Activated T-helper 1 cell treated with anti-CD3 and anti-CD28 coated beads, Interleukin-12 subunit alpha, Interleukin-12 subunit beta, Interleukin-2, Interleukin-4 antibody, amounts not matched to agents 30 ng/mL and 10 ng/mL and 1 ng/mL, durations not matched to agents 14 hours and 24 hours and 36 hours (primary cell): ENCODE measurements around the gene ARMC9. TPM values are rescaled to one million over a fixed set of nuclear protein-coding genes. Genes with fewer than 3 reads are reported as not detected.
"Not testable (repeated sequence)": the region's sequence is repeated elsewhere in the genome, so short reads cannot be mapped to it uniquely, and the experiment has no call there.

Experiments used
- DNase-seq: peaks from one replicate; pipeline ENCODE4 v3.0.0; 2021; ENCODE audit warnings: low spot score
- H3K27ac Mint-ChIP-seq: one replicate; pipeline ENCODE4 v1.8.0; 2021; ENCODE audit warnings: mild to moderate bottlenecking, mixed read lengths
- H3K27me3 Mint-ChIP-seq: one replicate; pipeline ENCODE4 v1.8.0; 2022; ENCODE audit warnings: mild to moderate bottlenecking, moderate library complexity, mixed read lengths; ENCODE audit not compliant: insufficient read depth
- H3K36me3 Mint-ChIP-seq: one replicate; pipeline ENCODE4 v1.8.0; 2021; ENCODE audit warnings: low read depth, mixed read lengths
- H3K4me1 Mint-ChIP-seq: one replicate; pipeline ENCODE4 v1.8.0; 2021; ENCODE audit warnings: low read depth, mixed read lengths
- H3K4me3 Mint-ChIP-seq: one replicate; pipeline ENCODE4 v1.8.0; 2021; ENCODE audit warnings: mild to moderate bottlenecking, moderate library complexity, mixed read lengths
- H3K9me3 Mint-ChIP-seq: one replicate; pipeline ENCODE4 v1.8.0; 2021; ENCODE audit warnings: mixed read lengths
- intact Hi-C: fragments of 100-400 bp; cut with micrococcal nuclease; formaldehyde crosslinking; loops from one replicate; pipeline ENCODE4 v1.15.1; 2024
- total RNA-seq: library from RNA; stranded (reverse); gene quantifications from 2 replicates; pipeline ENCODE4 v1.2.3, GENCODE V29; 2022

Gene ARMC9
- total RNA-seq, 1 donor from 2014 or later, result 3.8 TPM

DNA sequence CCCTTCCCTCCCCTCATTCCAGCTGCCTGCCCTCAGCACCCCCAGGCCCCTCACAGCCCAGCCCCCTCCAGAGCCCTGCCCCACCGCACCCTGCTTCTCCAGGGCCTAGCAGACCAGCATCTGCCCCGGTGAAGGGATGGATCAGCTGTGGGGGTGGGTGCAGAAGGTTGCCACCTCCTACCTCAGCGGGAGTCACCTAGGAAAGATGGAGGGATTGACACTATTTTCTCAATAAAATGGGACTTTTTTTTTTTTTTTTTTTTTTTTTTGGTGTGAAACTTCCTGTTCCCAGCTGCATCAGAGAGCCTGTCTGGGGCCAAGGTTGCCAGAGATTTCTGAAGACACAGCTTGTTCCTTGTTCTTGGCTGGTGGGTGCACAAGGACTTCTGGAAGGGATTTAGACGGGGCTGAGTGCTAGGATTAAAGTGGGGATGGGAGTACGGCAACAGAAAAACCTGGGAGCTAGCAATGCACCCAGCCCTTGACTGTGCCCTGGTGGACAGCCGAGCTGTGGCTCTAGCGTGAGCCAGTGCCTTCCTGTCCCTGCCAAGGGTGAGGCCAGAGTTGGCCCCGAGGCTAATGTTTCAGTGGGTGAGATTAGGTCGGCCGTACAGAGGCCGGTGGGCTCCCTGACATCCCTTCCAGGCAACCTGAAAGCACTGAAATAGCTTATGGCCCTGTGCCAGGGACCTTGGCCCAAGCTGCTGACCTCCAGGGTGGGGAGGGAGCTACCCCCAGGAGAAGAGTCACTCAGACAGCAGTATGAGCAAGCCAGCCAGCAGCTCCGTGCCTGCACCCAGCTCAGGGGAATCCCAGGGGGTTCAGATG lies 201.6 kb downstream of the ARMC9 start:
- Mint-ChIP-seq H3K36me3 (no peaks in the 10 kb centered on the region), H3K9me3 (no peaks in the 10 kb centered on the region), H3K27me3 (peaks cover 21% of the 10 kb centered on the region), H3K4me1 (peaks cover 1% of the 10 kb centered on the region), H3K4me3 (no peak overlapping the region), H3K27ac (no peak overlapping the region)
- DNase-seq, result no peak
- intact Hi-C loops, result no loop called here

DNA sequence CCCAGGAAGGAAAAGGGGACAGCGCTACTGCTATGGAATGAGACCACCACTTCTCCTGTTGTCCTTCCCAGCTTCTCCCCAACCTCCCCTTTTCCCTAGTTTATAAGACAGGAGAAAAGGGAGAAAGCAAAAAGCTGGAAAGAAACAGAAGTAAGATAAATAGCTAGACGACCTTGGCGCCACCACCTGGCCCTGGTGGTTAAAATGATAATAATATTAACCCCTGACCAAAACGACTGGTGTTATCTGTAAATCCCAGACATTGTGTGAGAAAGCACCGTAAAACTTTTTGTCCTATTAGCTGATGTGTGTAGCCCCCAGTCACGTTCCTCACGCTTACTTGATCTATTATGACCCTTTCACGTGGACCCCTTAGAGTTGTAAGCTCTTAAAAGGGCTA lies 202.2 kb downstream of the ARMC9 start:
- H3K36me3 Mint-ChIP-seq, intact Hi-C loops, H3K4me1 Mint-ChIP-seq, H3K4me3 Mint-ChIP-seq, DNase-seq, H3K9me3 Mint-ChIP-seq, H3K27ac Mint-ChIP-seq: not testable (repeated sequence)
- peaks cover 20% of the 10 kb centered on the region for H3K27me3 Mint-ChIP-seq

GRCh38 chr2:231401101-231401500 lies 202.7 kb downstream of the ARMC9 start:
- DNase-seq, H3K36me3 Mint-ChIP-seq, H3K9me3 Mint-ChIP-seq, H3K4me3 Mint-ChIP-seq, intact Hi-C loops, H3K27ac Mint-ChIP-seq: not testable (repeated sequence)
- Mint-ChIP-seq H3K27me3 (peaks cover 20% of the 10 kb centered on the region), H3K4me1 (peaks cover 12% of the 10 kb centered on the region)

- Mint-ChIP-seq H3K27me3 (peaks cover 11% of the 10 kb centered on the region), H3K4me1 (peaks cover 23% of the 10 kb centered on the region)
- not testable (repeated sequence) for H3K27ac Mint-ChIP-seq, H3K4me3 Mint-ChIP-seq, H3K9me3 Mint-ChIP-seq, DNase-seq, H3K36me3 Mint-ChIP-seq
- intact Hi-C loops, result loop anchor here (2.0 kb wide), 1 partner anchor 107 kb away; no protein-coding TSS in a partner anchor
Measured at GRCh38 chr2:231403421-231404182, 205.2 kb downstream of the ARMC9 start.

DNA sequence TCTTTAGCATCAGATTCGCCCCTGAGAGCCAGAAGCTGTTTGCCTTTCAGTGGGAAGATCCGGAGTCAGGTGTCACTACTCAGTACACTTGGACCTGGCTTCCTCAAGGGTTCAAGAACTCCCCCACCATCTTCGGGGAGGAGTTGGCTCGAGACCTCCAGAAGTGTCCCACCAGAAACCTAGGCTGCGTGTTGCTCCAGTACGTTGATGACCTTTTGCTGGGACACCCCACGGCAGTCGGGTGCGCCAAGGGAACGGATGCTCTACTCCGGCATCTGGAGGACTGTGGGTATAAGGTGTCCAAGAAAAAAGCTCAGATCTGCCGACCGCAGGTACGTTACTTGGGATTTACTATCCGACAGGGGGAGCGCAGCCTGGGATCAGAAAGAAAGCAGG lies 205.8 kb downstream of the ARMC9 start:
- H3K36me3 Mint-ChIP-seq, H3K27ac Mint-ChIP-seq, H3K4me3 Mint-ChIP-seq, H3K9me3 Mint-ChIP-seq, DNase-seq: not testable (repeated sequence)
- peaks cover 11% of the 10 kb centered on the region for H3K27me3 Mint-ChIP-seq
- intact Hi-C loops, result loop anchor here (2.0 kb wide), 1 partner anchor 107 kb away; no protein-coding TSS in a partner anchor
- peaks cover 23% of the 10 kb centered on the region for H3K4me1 Mint-ChIP-seq

DNA sequence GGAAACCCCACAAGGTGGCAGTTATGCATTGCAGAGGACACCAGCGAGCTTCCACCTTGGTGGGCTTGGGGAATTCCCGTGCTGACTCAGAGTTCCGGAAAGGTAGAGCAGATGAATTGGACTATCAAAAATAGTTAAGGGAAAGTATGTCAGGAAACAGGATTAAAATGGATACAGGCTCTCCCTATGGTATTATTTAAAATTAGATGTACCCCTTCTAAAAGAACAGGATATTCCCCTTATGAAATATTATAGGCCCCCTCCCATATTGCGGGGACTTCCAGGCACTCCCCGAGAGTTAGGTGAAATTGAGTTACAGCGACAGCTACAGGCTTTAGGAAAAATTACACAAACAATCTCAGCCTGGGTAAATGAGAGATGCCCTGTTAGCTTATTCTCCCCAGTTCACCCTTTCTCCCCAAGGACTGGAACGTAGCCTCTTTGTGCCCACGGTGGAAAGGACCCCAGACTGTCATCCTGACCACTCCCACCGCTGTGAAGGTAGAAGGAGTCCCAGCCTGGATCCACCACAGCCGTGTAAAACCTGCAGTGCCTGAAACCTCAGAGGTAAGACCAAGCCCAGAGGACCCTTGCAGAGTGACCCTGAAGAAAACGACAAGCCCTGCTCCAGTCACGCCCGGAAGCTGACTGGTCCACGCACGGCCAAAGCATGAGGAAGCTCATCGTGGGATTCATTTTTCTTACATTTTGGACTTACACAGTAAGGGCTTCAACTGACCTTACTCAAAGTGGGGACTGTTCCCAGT lies 207.4 kb downstream of the ARMC9 start:
- not testable (repeated sequence) for H3K36me3 Mint-ChIP-seq, H3K9me3 Mint-ChIP-seq, H3K27ac Mint-ChIP-seq, DNase-seq, H3K4me3 Mint-ChIP-seq
- intact Hi-C loops, result loop anchor here (1.0 to 2.0 kb wide), 3 partner anchors 109 to 301 kb away; no protein-coding TSS in a partner anchor
- peaks cover 23% of the 10 kb centered on the region for H3K4me1 Mint-ChIP-seq
- H3K27me3 Mint-ChIP-seq, result peaks cover 15% of the 10 kb centered on the region

- peaks cover 25% of the 10 kb centered on the region for H3K27me3 Mint-ChIP-seq
- intact Hi-C loops, H3K36me3 Mint-ChIP-seq, H3K27ac Mint-ChIP-seq, H3K4me3 Mint-ChIP-seq, DNase-seq, H3K9me3 Mint-ChIP-seq: not testable (repeated sequence)
- peaks cover 23% of the 10 kb centered on the region for H3K4me1 Mint-ChIP-seq
Measured at GRCh38 chr2:231407686-231408085, 209.3 kb downstream of the ARMC9 start.

DNA sequence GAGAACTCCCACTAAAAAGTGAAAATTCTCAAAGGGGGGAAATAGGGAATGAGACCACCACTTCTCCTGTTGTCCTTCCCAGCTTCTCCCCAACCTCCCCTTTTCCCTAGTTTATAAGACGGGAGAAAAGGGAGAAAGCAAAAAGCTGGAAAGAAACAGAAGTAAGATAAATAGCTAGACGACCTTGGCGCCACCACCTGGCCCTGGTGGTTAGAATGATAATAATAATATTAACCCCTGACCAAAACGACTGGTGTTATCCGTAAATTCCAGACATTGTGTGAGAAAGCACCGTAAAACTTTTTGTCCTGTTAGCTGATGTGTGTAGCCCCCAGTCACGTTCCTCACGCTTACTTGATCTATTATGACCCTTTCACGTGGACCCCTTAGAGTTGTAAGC lies 209.9 kb downstream of the ARMC9 start:
- Mint-ChIP-seq H3K4me1 (peaks cover 23% of the 10 kb centered on the region), H3K27me3 (peaks cover 26% of the 10 kb centered on the region)
- intact Hi-C loops, H3K36me3 Mint-ChIP-seq, H3K4me3 Mint-ChIP-seq, DNase-seq, H3K9me3 Mint-ChIP-seq, H3K27ac Mint-ChIP-seq: not testable (repeated sequence)

DNA sequence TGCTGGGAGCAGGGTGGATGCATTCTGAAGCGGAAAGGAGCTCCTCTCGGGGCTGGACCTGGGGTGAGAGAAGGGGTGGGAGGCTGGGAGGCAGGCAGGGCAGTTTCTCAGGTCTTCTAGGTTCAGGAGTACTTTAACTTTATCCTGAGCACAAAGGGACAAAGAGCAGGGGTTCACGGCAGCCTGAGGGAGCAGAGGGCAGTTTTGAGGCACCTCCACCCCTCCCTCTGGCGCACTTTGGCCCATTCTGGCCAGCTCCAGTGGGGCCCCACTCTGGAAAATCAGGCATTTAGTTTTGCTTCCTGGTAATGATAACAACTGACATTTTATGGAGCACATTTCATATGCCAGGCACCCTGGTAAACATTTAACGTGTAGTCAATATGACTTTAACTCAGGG lies 211.3 kb downstream of the ARMC9 start:
- H3K4me3 Mint-ChIP-seq, result no peak overlapping the region
- H3K27me3 Mint-ChIP-seq, result peaks cover 26% of the 10 kb centered on the region
- no peak overlapping the region for H3K27ac Mint-ChIP-seq
- H3K36me3 Mint-ChIP-seq, result no peaks in the 10 kb centered on the region
- DNase-seq, result no peak
- H3K9me3 Mint-ChIP-seq, result peaks cover 7% of the 10 kb centered on the region
- H3K4me1 Mint-ChIP-seq, result peaks cover 23% of the 10 kb centered on the region
- intact Hi-C loops, result no loop called here

DNA sequence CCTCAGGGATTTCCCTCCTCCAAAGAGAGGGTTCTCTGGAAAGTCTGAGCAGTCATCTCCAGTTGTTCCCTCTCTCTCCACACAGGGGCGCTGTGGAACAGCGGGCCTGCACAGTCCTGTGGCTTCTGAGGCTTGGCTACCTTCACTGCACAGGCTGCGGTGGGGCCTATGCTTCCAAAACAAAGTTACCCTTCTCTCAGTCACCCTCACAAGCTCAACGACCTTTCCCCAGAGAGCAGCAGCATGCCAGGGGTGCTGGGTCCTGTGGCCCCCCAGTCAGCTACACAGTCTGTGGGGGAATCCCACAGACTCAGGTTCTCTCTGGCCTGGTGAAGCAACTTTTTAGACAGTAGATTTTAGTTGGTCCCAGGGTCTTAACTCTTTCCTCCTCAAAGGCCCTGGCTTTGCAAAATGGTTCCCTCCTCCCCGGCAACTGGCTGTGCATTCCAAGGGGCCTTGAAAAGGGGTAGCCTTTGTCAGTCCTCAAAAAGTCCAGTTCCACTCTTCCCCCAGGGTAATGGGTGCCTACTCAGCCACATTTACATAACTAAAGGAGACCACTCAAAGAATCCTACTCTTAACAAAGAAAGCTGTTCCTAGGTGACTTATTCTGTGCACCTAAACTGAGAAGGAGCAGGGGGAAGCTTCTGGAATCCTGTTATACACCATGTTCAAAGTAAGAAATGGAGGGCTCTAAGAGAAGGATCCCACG lies 212.0 kb downstream of the ARMC9 start:
- Mint-ChIP-seq H3K4me3 (no peak overlapping the region), H3K4me1 (peaks cover 18% of the 10 kb centered on the region), H3K27ac (no peak overlapping the region), H3K27me3 (peaks cover 28% of the 10 kb centered on the region), H3K9me3 (peaks cover 7% of the 10 kb centered on the region), H3K36me3 (no peaks in the 10 kb centered on the region)
- DNase-seq, result no peak
- intact Hi-C loops, result no loop called here

GRCh38 chr2:231411237-231411636 lies 212.8 kb downstream of the ARMC9 start:
- peaks cover 10% of the 10 kb centered on the region for H3K4me1 Mint-ChIP-seq
- no peak for DNase-seq
- H3K9me3 Mint-ChIP-seq, result peaks cover 7% of the 10 kb centered on the region
- intact Hi-C loops, result no loop called here
- no peaks in the 10 kb centered on the region for H3K36me3 Mint-ChIP-seq
- H3K4me3 Mint-ChIP-seq, result no peak overlapping the region
- peaks cover 32% of the 10 kb centered on the region for H3K27me3 Mint-ChIP-seq
- no peak overlapping the region for H3K27ac Mint-ChIP-seq
